Measurements from ENCODE around the gene SLC2A14. TPM values are rescaled to one million over a fixed set of nuclear protein-coding genes. Genes with fewer than 3 reads are reported as not detected.
"Not testable (repeated sequence)": the region's sequence is repeated elsewhere in the genome, so short reads cannot be mapped to it uniquely, and the experiment has no call there.

Gene SLC2A14
- total RNA-seq, 2 experiments from 2014 or later, result 0.45 to 0.52 TPM

DNA sequence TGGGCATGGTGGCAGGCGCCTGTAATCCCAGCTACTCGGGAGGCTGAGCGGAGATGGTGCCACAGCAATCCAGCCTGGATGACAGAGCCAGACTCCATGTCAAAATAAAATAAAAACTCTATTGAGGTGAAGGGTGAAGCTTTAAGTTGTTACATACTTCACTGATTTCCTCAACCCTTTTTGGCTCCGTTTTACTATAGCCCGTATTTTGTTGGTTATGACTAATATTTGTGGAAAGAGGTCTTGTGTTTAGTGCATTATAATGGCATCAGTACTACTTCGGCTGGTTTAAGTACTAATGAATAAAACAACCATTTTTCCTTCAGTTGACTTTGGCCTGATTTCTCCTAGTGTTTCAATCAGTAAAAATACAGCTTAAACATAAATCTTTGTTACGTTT lies 27.0 kb upstream of the SLC2A14 start:
- Histone ChIP-seq H3K36me3 (ENCODE audit: insufficient read depth, low read length) (no peaks in the 10 kb centered on the region), H3K9me3 (ENCODE audit: control insufficient read depth in 1 of 2, insufficient read depth in 1 of 2, low read length in 2 of 2) (no peaks in the 10 kb centered on the region), H3K4me1 (ENCODE audit: insufficient read depth, low read length) (no peaks in the 10 kb centered on the region), H3K27ac (ENCODE audit: low read depth in 1 of 2, low read length in 2 of 2) (no peak overlapping the region), H3K27me3 (ENCODE audit: control insufficient read depth in 1 of 2, insufficient read depth in 2 of 2, low read length in 2 of 2) (no peaks in the 10 kb centered on the region), H3K4me3 (ENCODE audit: low read length) (no peak overlapping the region)
- intact Hi-C loops (cut with DNase I, micrococcal nuclease), result no loop called here
- H3K4me3 Mint-ChIP-seq, result no peak overlapping the region
- H3K36me3 Mint-ChIP-seq (ENCODE audit: low read depth), result no peaks in the 10 kb centered on the region
- POLR2A ChIA-PET, result no interaction called here
- CTCF ChIA-PET, result no interaction called here
- no peak overlapping the region for H3K27ac Mint-ChIP-seq
- no peaks in the 10 kb centered on the region for H3K4me1 Mint-ChIP-seq (ENCODE audit: low read depth)
- ATAC-seq (ENCODE audit: poor library complexity), result no peak
- H3K27me3 Mint-ChIP-seq, result no peaks in the 10 kb centered on the region
- no peaks in the 10 kb centered on the region for H3K9me3 Mint-ChIP-seq
- no peak for DNase-seq
- TF ChIP-seq, protein P1, sequence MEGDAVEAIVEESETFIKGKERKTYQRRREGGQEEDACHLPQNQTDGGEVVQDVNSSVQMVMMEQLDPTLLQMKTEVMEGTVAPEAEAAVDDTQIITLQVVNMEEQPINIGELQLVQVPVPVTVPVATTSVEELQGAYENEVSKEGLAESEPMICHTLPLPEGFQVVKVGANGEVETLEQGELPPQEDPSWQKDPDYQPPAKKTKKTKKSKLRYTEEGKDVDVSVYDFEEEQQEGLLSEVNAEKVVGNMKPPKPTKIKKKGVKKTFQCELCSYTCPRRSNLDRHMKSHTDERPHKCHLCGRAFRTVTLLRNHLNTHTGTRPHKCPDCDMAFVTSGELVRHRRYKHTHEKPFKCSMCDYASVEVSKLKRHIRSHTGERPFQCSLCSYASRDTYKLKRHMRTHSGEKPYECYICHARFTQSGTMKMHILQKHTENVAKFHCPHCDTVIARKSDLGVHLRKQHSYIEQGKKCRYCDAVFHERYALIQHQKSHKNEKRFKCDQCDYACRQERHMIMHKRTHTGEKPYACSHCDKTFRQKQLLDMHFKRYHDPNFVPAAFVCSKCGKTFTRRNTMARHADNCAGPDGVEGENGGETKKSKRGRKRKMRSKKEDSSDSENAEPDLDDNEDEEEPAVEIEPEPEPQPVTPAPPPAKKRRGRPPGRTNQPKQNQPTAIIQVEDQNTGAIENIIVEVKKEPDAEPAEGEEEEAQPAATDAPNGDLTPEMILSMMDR (IDR thresholded peaks at IDR 0.05), result no peak

DNA sequence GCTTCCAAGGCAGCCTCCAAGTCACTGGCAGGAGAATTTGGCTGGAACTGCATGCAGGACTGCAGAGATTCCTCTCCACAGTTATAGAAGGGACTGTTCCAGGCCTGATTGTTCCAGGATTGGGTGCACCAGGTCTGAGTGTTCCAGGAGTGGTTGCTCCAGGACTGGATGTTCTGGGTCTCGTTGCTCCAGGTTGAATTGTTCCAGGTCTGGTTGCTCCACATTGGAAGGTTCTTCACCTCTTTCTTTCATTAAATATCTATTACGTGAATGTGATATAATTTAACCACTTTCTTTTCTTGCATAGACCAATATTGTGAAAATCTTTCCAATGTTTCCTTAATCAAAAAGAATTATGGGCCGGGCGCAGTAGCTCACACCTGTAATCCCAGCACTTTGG lies 24.0 kb upstream of the SLC2A14 start:
- H3K4me3 ChIP-seq (ENCODE audit: low read length); POLR2A ChIA-PET; ATAC-seq (ENCODE audit: poor library complexity); CTCF ChIA-PET; H3K9me3 Mint-ChIP-seq; H3K4me3 Mint-ChIP-seq; H3K9me3 ChIP-seq (ENCODE audit: control insufficient read depth in 1 of 2, insufficient read depth in 1 of 2, low read length in 2 of 2); H3K27ac Mint-ChIP-seq; H3K4me1 ChIP-seq (ENCODE audit: insufficient read depth, low read length); DNase-seq; H3K4me1 Mint-ChIP-seq (ENCODE audit: low read depth); H3K27me3 Mint-ChIP-seq; H3K27me3 ChIP-seq (ENCODE audit: control insufficient read depth in 1 of 2, insufficient read depth in 2 of 2, low read length in 2 of 2); intact Hi-C loops (cut with DNase I, micrococcal nuclease); H3K27ac ChIP-seq (ENCODE audit: low read depth in 1 of 2, low read length in 2 of 2); H3K36me3 ChIP-seq (ENCODE audit: insufficient read depth, low read length); H3K36me3 Mint-ChIP-seq (ENCODE audit: low read depth): not testable (repeated sequence)

DNA sequence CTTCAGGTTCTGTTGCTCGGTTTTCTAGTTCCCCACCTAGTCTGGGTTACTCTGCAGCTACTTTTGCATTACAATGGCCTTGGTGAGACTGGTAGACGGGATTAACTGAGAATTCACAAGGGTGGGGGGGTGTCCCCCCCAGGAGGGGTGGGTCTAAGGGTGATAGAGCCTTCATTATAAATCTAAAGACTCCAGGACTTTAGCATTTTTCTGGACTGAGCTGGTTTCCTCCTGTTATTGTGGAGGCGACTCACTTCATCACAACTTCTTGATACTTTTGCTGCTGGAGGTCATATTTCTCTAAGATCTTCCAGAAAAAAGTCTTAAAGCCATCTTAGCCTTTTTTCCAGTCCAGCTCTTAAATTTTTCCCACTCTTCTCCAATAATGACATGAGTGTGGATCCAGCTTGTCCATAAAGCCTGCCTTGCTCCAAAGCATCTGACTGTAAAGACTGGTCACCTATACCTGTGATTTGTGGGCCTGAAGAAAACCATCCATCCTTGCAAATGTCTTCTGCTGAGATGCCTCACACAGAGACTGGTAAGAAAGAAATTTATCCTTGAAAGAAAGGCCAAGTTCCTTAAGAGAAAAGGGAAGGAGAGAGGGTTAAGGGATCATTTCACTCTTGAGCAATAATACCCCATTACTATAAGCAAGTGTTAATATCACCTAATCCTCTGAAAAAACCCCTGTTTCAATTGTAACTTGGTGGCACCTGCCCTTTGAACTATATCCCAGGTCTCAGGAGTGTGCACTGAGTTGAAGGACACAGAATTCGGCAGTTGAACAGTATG lies 19.7 kb upstream of the SLC2A14 start:
- Mint-ChIP-seq H3K27ac (no peak overlapping the region), H3K4me1 (ENCODE audit: low read depth) (no peaks in the 10 kb centered on the region), H3K27me3 (no peaks in the 10 kb centered on the region), H3K36me3 (ENCODE audit: low read depth) (no peaks in the 10 kb centered on the region), H3K9me3 (no peaks in the 10 kb centered on the region), H3K4me3 (no peak overlapping the region)
- ATAC-seq (ENCODE audit: poor library complexity), result no peak
- ChIA-PET POLR2A (no interaction called here), CTCF (no interaction called here)
- TF ChIP-seq, protein P1 (IDR thresholded peaks at IDR 0.05), result no peak
- no peak overlapping the region for H3K27ac ChIP-seq (ENCODE audit: low read depth in 1 of 2, low read length in 2 of 2)
- no peaks in the 10 kb centered on the region for H3K9me3 ChIP-seq (ENCODE audit: control insufficient read depth in 1 of 2, insufficient read depth in 1 of 2, low read length in 2 of 2)
- intact Hi-C loops (cut with DNase I, micrococcal nuclease), result no loop called here
- no peak for DNase-seq
- no peaks in the 10 kb centered on the region for H3K4me1 ChIP-seq (ENCODE audit: insufficient read depth, low read length)
- H3K36me3 ChIP-seq (ENCODE audit: insufficient read depth, low read length), result no peaks in the 10 kb centered on the region
- H3K27me3 ChIP-seq (ENCODE audit: control insufficient read depth in 1 of 2, insufficient read depth in 2 of 2, low read length in 2 of 2), result peaks cover 0 to 6% of the 10 kb centered on the region in 2 experiments
- H3K4me3 ChIP-seq (ENCODE audit: low read length), result no peak overlapping the region

DNA sequence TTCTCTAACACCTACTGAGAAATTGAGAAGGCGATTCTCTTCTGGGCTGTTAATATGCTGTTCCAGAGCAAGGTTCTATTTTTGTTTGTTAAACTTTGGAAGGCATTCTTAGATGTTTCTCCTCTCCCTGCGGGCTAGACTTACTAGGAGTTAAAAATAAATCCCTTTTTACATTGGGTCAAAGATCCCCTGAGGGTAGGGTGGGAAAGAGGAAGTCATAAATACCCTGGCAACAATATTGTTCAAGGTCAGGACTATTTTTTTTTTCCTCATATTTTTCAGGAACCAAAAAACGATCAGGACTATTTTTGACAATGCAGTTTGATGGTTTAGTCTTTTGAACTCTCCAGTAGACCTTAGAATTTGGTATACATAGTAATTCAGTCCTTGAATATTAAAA lies 12.0 kb upstream of the SLC2A14 start:
- CTCF ChIA-PET, result no interaction called here
- no peak overlapping the region for H3K27ac Mint-ChIP-seq
- no peaks in the 10 kb centered on the region for H3K36me3 Mint-ChIP-seq (ENCODE audit: low read depth)
- no peaks in the 10 kb centered on the region for H3K4me1 Mint-ChIP-seq (ENCODE audit: low read depth)
- Histone ChIP-seq H3K27me3 (ENCODE audit: control insufficient read depth in 1 of 2, insufficient read depth in 2 of 2, low read length in 2 of 2) (peaks cover 0 to 6% of the 10 kb centered on the region in 2 experiments), H3K27ac (ENCODE audit: low read depth in 1 of 2, low read length in 2 of 2) (no peak overlapping the region), H3K4me3 (ENCODE audit: low read length) (no peak overlapping the region), H3K9me3 (ENCODE audit: control insufficient read depth in 1 of 2, insufficient read depth in 1 of 2, low read length in 2 of 2) (no peaks in the 10 kb centered on the region), H3K36me3 (ENCODE audit: insufficient read depth, low read length) (no peaks in the 10 kb centered on the region), H3K4me1 (ENCODE audit: insufficient read depth, low read length) (no peaks in the 10 kb centered on the region)
- no peaks in the 10 kb centered on the region for H3K9me3 Mint-ChIP-seq
- H3K27me3 Mint-ChIP-seq, result no peaks in the 10 kb centered on the region
- TF ChIP-seq, protein P1 (IDR thresholded peaks at IDR 0.05), result no peak
- DNase-seq (no peak), ATAC-seq (ENCODE audit: poor library complexity) (no peak)
- intact Hi-C loops (cut with DNase I, micrococcal nuclease), result no loop called here
- no peak overlapping the region for H3K4me3 Mint-ChIP-seq
- POLR2A ChIA-PET, result no interaction called here

DNA sequence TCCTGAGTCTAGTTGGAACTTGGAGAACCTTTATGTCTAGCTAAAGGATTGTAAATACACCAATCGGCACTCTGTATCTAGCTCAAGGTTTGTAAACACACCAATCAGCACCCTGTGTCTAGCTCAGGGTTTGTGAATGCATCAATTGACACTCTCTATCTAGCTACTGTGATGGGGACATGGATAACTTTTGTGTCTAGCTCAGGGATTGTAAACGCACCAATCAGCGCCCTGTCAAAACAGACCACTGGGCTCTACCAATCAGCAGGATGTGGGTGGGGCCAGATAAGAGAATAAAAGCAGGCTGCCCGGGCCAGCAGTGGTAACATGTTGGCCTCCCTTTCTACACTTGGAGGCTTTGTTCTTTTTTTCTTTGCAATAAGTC lies 9.0 kb upstream of the SLC2A14 start:
- POLR2A ChIA-PET; H3K36me3 ChIP-seq (ENCODE audit: insufficient read depth, low read length); H3K4me1 ChIP-seq (ENCODE audit: insufficient read depth, low read length); DNase-seq; H3K27ac Mint-ChIP-seq; H3K4me3 Mint-ChIP-seq; H3K36me3 Mint-ChIP-seq (ENCODE audit: low read depth); H3K27ac ChIP-seq (ENCODE audit: low read depth in 1 of 2, low read length in 2 of 2); H3K9me3 ChIP-seq (ENCODE audit: control insufficient read depth in 1 of 2, insufficient read depth in 1 of 2, low read length in 2 of 2); H3K9me3 Mint-ChIP-seq; intact Hi-C loops (cut with DNase I, micrococcal nuclease); H3K4me1 Mint-ChIP-seq (ENCODE audit: low read depth); ATAC-seq (ENCODE audit: poor library complexity); H3K4me3 ChIP-seq (ENCODE audit: low read length); CTCF ChIA-PET; H3K27me3 Mint-ChIP-seq; H3K27me3 ChIP-seq (ENCODE audit: control insufficient read depth in 1 of 2, insufficient read depth in 2 of 2, low read length in 2 of 2): not testable (repeated sequence)
